Globus pallidus (tissue), 1 donor: Measurements from ENCODE around the gene COQ8B.
A peak's percentile ranks its signal among the peaks of the same experiment; 100 is the strongest.
"Not testable (repeated sequence)": the region's sequence is repeated elsewhere in the genome, so short reads cannot be mapped to it uniquely, and the experiment has no call there.

Experiments used
- DNase-seq: peaks from one replicate; pipeline ENCODE4 v3.0.0-alpha.2; 2015; ENCODE audit warnings: low spot score

COQ8B gene

DNA sequence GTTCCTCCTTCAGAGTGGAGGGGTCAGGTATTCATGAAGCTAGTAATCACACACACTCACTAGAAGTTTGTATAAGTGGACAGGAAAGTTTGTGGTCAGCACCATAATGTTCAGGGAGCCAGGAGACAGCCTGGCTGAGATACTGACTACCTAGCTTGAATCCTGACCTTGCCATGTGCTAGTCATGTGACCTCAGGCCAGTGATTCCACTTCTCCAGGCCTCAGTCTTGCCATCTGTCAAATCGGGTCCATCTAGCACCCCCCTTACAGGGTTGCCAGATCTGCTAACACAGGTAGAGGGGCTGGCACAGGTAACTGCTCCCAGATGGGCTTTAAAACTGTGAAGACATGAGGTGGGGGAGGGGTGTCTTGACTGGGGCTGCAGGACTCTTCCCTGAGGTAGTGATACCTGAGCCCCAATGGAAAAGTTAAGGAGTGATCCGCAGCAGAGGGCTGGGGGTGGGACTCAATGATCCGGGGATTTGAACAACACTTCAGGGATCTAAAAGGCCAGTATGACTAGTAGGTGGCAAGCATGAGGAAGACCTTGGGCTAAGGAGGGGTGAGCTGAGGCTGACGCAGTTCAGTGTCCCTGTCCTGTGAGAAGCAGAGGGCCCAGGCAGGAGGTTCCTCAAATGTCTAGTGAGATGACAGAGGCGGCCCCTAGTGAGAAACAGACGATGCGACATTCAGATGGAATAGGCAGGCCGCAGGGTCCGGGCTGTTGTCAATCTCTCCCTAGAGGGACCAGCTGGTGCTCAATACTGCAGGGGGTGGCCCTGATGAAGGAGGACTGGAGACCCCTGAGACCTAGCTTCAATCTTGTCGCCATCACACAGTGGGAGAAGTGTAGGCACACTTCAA is 25.1 kb upstream of the COQ8B start:
- DNase-seq, result no peak

DNA sequence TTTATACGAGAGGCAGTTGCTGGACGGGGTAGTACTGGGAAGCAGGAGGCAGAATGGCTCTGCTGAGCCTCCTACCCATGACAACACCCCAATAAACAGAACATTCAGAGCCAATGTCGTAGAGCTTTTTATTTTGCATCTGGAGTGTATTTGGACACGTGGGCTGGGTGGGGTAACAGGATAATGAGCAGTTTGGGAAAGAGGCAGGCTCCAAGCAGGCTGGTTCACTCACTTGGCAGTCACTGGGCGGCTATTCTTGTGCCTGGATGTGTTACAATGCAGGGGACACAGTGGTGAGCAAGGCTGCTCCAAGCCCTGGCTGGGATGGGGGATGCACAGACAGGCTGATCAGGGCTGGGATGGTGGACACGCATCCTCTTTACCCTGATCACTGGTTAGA is 24.1 kb upstream of the COQ8B start:
- peak; percentile 50 for DNase-seq

DNA sequence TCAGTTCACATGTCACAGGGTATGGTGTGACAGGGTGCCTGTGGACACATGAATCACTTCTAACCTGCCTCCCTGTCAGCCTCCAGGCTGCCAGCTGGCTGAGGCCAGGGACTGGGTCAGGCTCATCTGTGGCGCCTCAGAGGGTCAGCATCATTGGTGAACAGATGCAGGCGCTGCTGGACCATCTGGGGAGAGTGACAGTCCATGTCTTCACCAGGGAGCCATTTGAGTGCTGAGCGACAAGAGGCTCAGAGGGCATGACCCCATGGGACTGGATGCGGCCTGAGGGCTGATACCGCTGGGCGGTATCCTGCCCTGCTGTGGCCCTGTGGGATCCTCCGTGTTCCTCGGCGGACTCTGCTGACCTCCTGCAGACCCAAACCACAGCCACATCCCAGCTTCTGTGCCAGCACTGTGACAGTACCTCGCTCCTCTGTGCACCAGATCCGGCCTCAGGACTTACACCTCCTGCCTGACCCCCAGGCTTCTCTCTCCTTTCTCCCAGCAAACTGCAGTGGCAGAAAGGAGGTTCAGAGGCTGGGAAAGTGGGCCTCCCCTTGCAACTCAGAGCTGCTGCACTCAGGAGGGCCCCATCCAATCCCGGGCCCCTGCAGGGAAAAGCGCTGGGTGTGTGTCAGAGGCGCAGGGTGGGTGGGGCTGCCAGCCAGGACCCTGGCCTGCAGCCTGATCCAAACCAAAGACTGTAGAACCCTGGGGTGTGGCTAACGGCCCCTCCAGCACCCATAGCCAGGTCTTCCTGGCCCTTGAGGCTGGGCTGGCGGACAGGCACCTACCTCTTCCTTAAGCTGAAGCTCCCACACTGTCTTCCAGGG is 23.4 kb upstream of the COQ8B start:
- DNase-seq, result no peak

DNA sequence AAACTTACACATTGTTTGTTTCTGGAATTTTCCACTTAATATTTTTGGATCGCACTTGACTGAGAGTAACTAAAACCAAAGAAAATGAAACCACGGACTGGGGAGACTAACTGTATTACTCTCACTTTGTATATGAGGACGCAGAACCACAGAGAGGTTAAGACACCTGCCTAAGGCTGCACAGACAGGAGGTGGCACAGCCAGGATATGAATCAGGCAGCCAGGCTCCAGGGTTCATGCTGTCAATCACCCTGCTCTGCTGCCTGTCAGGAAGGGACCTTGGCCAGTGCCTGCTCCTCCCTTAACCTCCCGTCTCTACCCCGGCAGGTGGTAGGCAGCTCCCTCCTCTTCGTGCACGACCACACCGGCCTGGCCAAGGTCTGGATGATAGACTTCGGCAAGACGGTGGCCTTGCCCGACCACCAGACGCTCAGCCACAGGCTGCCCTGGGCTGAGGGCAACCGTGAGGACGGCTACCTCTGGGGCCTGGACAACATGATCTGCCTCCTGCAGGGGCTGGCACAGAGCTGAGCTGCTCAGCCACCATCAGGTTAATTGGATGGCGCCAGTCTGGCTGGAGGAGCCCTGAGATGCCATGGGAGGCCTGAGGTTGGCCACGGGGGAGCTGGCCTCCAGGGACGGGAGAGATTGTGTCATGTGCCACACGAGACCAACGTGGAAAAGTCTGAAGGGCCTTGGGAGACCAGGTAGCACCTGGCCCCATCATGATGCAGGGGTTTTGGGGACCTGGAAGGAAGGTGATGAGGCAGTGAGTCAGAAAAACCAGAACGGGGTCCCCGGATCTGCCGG is 22.5 kb upstream of the COQ8B start:
- no peak for DNase-seq

DNA sequence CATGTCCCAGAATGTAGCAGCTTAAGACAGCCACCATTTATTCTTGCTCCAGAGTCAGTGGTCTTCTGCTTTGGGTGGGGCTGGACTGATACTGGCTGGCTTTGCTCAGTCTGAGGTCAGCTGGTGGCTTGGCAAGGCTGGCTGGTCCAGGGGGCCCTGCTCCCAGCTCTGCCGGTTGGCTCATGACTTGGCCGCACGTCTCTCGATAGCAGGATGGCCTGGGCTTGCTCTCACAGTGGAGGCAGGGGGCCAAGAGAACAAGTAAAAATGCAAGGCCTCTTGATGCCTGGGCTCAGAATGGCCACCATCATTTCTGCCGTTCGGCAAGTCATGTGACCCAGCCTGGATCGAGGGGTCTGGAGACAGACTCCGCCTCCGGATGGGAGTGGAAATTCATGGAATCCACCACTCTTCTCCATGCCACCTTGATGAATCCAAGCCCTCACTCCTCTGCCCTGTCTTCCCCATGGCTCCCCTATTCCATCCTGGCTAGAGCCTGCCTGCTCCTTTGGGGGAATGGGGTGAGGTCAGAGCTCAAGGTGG is 20.5 kb upstream of the COQ8B start:
- no peak for DNase-seq

DNA sequence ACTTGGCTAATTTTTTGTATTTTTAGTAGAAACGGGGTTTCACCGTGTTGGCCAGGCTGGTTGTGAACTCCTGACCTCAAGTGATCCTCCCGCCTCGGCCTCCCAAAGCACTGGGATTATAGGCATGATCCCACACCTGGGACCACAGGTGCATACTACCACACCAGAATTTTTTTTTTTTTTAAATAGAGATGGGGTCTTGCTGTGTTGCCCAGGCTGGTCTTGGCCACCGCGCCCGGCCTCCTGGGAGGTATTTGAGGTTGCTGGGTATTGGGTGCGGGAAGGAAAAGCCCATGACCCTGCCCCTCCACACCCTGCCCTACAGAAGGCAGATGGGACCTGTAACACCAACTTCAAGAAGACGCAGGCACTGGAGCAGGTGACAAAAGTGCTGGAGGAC is 20.0 kb upstream of the COQ8B start:
- no peak for DNase-seq

DNA sequence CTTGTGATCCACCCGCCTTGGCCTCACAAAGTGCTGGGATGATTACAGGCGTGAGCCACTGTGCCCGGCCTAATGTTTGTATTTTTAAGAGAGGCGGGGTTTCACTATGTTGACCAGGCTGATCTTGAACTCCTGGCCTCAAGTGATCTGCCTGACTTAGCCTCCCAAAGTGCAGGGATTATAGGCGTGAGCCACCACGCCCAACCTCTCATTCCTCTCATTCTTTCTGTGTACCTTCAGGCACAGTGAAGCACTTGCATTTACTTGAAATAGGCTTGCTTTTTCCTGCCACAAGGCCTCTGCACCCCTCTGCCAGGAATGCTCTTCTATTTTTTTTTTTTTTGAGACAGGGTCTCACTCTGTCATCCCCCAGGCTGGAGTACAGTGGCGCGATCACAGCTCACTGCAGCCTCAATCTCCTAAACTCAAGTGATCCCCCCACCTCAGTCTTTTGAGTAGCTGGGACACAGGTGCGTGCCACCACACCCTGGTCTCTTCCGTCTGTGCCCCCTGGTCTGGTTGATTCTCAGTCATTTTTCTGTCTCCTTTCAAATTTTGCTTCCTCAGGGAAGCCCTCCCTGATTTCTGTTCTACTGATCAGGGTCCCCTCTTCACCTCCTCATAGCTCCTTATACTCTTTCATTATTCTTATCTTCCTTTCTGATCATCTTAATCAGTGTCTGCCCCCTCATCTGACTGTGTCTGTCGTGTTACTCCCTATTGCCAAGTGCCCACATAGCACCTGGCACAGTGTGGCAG is 18.5 kb upstream of the COQ8B start:
- DNase-seq, result no peak

DNA sequence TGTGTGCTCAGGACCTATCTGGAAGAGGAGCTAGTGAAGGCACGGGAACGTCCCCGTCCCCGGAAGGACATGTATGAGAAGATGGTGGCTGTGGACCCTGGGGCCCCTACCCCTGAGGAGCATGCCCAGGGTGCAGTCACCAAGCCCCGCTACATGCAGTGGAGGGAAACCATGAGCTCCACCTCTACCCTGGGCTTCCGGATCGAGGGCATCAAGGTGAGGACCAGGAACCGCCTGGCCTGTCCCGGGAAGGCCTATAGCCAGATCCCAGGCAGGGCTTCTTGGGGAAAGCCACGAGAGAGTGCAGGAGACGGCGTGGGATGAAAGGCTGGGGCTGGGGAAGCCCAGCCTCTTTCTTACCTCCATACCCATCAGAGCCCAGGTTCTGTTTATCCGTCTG is 16.5 kb upstream of the COQ8B start:
- DNase-seq, result no peak

DNA sequence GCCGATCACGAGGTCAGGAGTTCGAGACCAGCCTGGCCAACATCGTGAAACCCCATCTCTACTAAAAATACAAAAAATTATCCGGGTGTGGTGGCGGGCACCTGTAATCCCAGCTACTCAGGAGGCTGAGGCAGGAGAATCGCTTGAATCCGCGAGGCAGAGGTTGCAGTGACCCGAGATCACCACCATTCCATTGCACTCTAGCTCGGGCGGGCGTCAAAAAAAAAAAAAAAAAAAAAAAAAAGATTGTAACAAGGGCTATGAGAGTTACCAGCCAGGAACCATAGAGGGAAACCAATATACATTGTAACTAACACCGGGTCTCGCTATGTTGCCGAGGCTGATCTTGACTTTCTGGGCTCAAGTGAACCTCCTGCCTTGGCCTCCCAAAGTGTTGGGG is 15.6 kb upstream of the COQ8B start:
- not testable (repeated sequence) for DNase-seq

DNA sequence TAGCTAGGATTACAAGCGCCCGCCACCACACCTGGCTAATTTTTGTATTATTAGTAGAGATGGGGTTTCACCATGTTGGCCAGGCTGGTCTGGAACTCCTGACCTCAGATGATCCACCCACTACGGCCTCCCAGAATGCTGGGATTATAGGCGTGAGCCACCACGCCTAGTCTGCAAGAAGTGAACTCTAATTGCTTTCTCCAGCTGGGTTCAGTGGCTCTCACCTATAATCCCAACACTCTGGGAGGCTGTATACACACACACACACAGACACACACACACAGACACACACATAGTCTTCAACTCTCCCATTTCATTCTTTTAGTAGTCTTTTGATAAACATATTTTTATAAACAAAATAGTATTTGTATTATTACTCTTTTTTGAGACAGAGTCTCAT is 13.4 kb upstream of the COQ8B start:
- not testable (repeated sequence) for DNase-seq

DNA sequence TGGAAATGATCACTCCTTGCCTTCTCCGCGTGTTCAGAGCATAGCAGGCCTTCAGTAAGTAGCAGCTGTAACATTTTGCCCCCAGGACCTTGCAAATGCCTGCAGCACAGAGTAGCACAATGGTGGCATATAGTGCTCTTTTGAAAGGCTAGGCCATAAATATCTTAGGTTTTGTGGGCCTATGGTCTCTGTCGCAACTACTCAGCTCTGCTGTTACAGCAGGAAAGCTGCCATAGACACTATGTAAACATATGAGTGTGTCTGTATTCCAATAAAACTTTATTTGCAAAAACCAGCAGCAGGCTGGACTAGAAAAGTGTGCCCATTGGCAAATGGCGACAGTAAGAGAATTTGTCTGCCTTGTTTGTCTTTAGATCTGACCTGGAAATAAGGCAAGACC is 9.6 kb upstream of the COQ8B start:
- DNase-seq, result no peak

DNA sequence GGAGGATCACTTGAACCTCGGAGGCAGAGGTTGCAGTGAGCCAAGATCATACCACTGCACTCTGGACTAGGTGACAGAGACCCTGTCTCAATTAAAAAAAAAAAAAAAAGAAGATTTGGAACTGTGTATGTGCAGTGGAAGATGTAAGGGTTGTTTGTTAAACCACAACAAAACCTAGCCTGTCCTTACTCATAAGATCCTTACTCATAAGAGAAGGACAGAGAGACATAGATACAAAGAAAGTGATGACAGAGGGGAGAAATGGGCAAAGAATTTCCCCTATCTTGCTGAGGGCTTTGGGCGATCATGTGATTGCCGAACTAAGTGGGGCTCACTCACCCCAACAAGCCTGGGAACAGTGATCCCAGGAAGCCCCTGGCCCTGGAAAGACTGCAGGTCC is 8.2 kb upstream of the COQ8B start:
- no peak for DNase-seq

DNA sequence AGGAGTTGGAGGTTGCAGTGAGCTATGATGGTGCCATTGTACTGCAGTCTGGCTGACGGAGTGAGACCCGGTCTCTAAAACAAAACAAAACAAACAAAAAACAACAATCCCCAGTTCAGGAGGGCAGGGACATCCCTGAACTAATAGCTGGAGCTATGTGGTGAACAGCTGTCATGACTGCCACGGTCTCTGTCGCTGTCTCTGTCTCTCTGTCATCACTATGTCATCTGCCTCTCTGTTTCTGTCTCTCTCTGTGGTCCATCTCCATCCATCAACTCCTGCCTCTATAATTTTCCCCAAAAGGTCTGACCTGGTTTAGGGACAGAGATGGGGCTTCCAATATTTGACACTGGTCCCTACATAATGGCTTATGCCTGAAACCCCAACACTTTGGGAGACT is 7.6 kb upstream of the COQ8B start:
- no peak for DNase-seq

DNA sequence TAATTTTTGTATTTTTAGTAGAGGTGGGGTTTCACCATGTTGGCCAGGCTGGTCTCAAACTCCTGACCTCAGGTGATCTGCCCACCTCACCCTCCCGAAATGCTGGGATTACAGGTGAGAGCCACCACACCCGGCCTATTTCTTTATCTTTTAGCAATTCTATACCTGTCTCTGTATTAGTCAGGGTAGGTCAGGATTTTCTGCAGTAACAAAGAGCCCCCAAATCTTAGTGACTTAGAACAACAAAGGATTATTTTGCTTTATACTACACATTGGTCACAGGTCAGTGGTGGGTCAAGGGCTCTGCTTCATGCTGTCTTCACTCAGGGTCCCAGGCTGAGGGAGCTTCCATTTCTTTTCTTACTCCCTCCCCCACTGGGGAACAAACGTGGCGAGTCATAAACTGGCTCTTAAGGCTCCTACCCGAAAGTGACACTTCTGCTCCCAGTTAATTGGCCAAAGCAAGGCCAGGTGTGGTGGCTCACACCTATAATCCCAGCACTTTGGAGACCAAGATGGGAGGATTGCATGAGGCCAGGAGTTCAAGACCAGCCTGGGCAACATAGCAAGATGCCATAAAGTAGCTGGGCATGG is 7.1 kb upstream of the COQ8B start:
- no peak for DNase-seq

DNA sequence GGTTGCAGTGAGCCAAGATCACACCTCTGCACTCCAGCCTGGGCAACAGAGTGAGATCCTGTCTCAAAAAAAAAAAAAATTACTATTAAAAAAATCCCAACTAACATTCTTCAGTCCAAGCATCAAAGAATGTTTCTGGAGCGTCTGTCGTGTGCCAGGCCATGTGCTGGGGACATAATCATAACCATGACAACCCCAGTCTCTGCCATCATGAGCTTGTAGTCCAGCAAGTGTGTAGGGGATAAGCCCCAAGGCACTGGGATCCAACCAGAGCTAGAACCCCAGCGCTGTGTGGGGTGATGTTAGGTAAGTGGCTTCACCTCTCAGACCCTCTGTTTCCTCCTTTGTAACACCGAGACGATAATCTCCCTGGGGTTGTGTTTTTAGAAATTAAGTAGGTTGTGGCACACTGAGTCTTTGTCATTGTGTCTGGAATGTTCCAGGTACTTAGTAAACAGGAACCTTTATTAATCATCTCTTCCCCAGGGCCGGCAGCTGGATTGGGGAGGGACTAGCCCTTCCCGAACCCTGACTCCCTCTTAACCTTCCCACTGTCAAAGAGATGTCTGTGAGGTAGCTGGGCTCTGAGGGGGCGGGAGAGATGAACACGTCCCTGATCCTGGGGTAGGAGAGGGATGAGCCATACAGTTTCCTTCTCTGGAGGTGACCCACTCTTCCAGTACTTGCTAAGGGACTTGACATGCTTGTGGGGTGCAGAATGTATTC is 5.4 kb upstream of the COQ8B start:
- no peak for DNase-seq

DNA sequence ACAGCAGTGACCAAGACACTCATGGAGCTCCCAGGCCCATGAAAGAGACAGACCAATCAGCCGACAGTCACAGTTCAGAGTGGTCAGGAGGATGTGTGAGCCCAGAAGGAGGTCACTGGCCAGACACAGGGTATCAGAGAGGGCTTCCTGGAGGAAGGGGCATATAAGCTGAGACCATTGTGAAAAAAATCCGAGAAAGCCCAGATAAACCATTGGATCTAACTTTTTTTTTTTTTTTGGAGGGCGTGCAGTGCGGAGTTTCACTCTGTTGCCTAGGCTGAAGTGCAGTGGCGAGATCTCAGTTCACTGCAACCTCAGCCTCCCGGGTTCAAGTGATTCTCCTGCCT is 4.4 kb upstream of the COQ8B start:
- DNase-seq, result no peak

DNA sequence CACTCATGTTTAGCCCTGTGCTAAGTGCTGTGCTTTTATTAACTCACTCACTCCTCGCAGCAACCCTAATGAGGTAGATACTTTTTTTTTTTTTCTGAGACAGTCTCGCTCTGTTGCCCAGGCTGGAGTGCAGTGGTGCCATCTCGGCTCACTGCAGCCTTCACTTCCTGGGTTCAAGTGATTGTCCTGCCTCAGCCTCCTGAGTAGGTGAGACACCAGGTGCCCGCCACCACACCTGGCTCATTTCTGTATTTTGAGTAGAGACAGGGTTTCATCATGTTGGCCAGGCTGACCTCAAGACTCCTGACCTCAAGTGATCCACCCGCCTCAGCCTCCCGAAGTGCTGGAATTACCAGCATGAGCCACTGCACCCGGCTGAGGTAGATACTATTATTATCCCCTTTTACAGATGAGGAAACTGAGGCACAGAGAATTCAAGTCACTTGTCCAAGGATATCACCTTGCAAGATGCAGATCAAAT is 2.8 kb upstream of the COQ8B start:
- no peak for DNase-seq

DNA sequence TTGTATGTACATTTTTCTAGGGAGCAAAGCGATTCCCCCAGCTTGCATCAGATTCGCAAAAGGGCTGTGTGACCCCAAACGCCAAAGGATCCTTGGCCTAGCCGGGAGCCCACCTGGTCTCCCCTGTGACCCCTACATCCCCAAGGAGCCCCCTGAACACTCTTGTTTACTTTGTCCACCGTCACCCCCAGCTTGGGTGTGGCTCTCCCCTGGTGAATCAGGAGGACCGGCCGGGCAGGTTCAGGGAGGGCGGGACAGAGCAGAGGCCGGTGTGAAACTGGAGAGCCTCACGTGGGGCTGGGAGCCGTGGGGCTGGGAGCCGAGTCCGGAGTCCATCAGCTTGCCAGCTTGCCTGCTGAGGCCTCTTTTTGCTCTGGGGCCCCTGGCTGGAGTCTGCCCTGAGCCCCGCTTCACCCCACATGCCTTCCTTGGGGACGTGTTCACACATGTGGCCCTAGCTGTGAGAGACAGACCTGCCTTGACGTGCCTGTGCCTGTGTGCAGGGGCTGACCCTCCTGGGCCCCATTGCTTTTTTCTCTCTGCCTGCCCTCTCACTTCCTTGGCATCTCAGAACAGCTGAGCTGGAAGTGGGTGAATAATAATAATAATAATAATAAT is 2.2 kb upstream of the COQ8B start:
- no peak for DNase-seq

DNA sequence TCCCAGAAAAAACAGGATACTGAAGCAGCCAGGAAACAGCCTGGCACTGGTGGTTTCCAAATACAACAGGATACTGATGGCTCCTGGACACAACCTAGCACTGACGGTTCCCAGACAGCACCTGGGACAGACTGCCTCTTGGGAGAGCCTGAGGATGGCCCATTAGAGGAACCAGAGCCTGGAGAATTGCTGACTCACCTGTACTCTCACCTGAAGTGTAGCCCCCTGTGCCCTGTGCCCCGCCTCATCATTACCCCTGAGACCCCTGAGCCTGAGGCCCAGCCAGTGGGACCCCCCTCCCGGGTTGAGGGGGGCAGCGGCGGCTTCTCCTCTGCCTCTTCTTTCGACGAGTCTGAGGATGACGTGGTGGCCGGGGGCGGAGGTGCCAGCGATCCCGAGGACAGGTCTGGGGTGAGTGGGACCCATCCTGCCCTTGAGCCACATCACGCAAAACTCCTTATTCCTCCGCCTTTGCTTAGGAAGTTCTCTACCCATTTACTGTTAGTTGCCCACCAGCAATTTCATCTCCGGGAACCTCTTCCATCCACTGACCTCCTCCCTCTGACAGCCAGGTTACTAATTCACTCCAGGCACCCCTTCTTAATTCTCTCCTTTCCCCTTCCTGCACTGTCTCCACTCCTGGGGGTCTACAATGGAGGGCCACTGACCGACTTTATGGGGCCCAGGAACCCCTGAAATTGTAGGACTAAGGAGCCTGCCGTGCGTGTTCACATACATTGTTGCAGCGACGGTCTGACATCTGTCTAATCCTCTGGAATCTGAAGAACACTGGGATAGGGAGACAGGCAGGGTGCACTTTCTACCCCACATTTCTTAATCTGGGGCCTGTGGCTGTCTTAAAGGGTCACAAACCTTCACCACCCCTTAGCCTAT is 1.4 kb upstream of the COQ8B start:
- DNase-seq, result no peak
